HCT116 (cell line): ENCODE measurements around the gene FRY. TPM values are rescaled to one million over a fixed set of nuclear protein-coding genes. Genes with fewer than 3 reads are reported as not detected.

ENCODE experiments used
- ATAC-seq: fragments of 200-7000 bp; cut with Tn5 transposase; 2 replicates; pipeline ENCODE4 v1.9.1; 2020; ENCODE audit warnings: mild to moderate bottlenecking, moderate library complexity
- BruUV-seq: library from RNA; stranded (reverse); fragments of 400-500 nt; replicated peaks from 2 replicates; lab custom pipeline; 2021; lab: Mats Ljungman, UMichigan
- CTCF ChIA-PET: fragments of 300-600 bp; sonication (Branson Sonifier 250); formaldehyde crosslinking; loops from one replicate; lab custom pipeline; 2021; ENCODE audit warnings: antibody characterized with exemption; lab: Charles Lee
- POLR2A ChIA-PET: fragments of 300-600, 350-600 bp; sonication (Branson Sonifier 250); formaldehyde crosslinking; loops from one replicate; lab custom pipeline; 2021; ENCODE audit warnings: antibody characterized with exemption; lab: Charles Lee
- RAD21 ChIA-PET, 2 experiments: fragments of 300-600 bp; sonication (Branson Sonifier 250); formaldehyde crosslinking; loops; one replicate each; lab custom pipeline; 2023; ENCODE audit warnings: low total read pairs in 2 of 2; ENCODE audit not compliant: uncharacterized antibody in 2 of 2, unreplicated experiment in 2 of 2, low non-redundant PET in 1 of 2; lab: Charles Lee
- DNase-seq: peaks from one replicate; pipeline ENCODE4 v3.0.0-alpha.2; 2010; ENCODE audit warnings: low read depth, low spot score
- H2AFZ ChIP-seq: fragments of 200-600 bp; shearing (Covaris generic), sonication (generic); 2 replicates; pipeline ENCODE4 v1.6.1; 2017; ENCODE audit warnings: low read depth, mixed run types, mixed read lengths, antibody characterized with exemption, low read length; ENCODE audit not compliant: poor library complexity, severe bottlenecking
- H3K27ac ChIP-seq: 2 replicates; pipeline ENCODE4 v1.5.1; 2012; ENCODE audit warnings: low read depth, low read length
- H3K27me3 ChIP-seq: fragments of 200-600 bp; sonication (generic); 2 replicates; pipeline ENCODE4 v1.6.1; 2016; ENCODE audit warnings: mixed run types, low read length, mixed read lengths; ENCODE audit not compliant: insufficient read depth
- H3K36me3 ChIP-seq, 2 experiments: fragments of 200-500 bp in 1 of 2; fragments of 200-600 bp in 1 of 2; sonication (Bioruptor generic) in 1 of 2; sonication (generic) in 1 of 2; 2 replicates each; pipeline versions ENCODE4 v1.5.1 to v1.6.1; 2014 to 2016; ENCODE audit warnings: low read length in 2 of 2, inconsistent platforms in 1 of 2, mixed read lengths in 1 of 2, mixed run types in 1 of 2; ENCODE audit not compliant: insufficient read depth in 2 of 2, control insufficient read depth in 1 of 2
- H3K4me1 ChIP-seq, 2 experiments: fragments of 200-600 bp in 1 of 2; sonication (generic) in 1 of 2; 2 replicates each; pipeline versions ENCODE4 v1.5.1 to v1.6.1; 2012 to 2017; ENCODE audit warnings: low read length in 2 of 2, inconsistent platforms in 1 of 2, mild to moderate bottlenecking in 1 of 2, mixed read lengths in 1 of 2, mixed run types in 1 of 2, moderate library complexity in 1 of 2; ENCODE audit not compliant: insufficient read depth in 2 of 2, control insufficient read depth in 1 of 2
- H3K4me2 ChIP-seq: fragments of 200-600 bp; sonication (generic); 2 replicates; pipeline ENCODE4 v1.6.1; 2017; ENCODE audit warnings: mixed run types, low read length, mixed read lengths
- H3K4me3 ChIP-seq, 2 experiments: fragments of 200-600 bp in 1 of 2; sonication (generic) in 1 of 2; replicated peaks in 1 of 2; 2 replicates each; pipeline ENCODE4 v1.5.1; 2011 to 2016; ENCODE audit warnings: low read length in 2 of 2, control low read depth in 1 of 2, low read depth in 1 of 2, mild to moderate bottlenecking in 1 of 2, mixed read lengths in 1 of 2, mixed run types in 1 of 2
- H3K79me2 ChIP-seq: fragments of 200-600 bp; sonication (generic); 2 replicates; pipeline ENCODE4 v1.6.1; 2017; ENCODE audit warnings: mild to moderate bottlenecking, mixed run types, low read length, moderate library complexity, mixed read lengths; ENCODE audit not compliant: insufficient read depth
- H3K9ac ChIP-seq: fragments of 200-600 bp; sonication (generic); 2 replicates; pipeline ENCODE4 v1.6.1; 2016; ENCODE audit warnings: low read length, mixed read lengths
- H3K9me2 ChIP-seq: fragments of 200-600 bp; sonication (generic), shearing (Covaris generic); 2 replicates; pipeline ENCODE4 v1.6.1; 2017; ENCODE audit warnings: mixed run types, mild to moderate bottlenecking, moderate library complexity; ENCODE audit not compliant: insufficient read depth
- H3K9me3 ChIP-seq, 2 experiments: fragments of 200-500 bp in 1 of 2; fragments of 200-600 bp in 1 of 2; sonication (Bioruptor generic) in 1 of 2; sonication (generic) in 1 of 2; 2 replicates each; pipeline ENCODE4 v1.6.1; 2014 to 2017; ENCODE audit warnings: low read length in 2 of 2, mixed read lengths in 2 of 2, inconsistent platforms in 1 of 2, low read depth in 1 of 2, mild to moderate bottlenecking in 1 of 2, mixed run types in 1 of 2, moderate library complexity in 1 of 2; ENCODE audit not compliant: control insufficient read depth in 1 of 2, insufficient read depth in 1 of 2
- H4K20me1 ChIP-seq: fragments of 200-600 bp; sonication (generic), shearing (Covaris generic); 2 replicates; pipeline ENCODE4 v1.6.1; 2017; ENCODE audit warnings: mixed run types, mild to moderate bottlenecking, moderate library complexity; ENCODE audit not compliant: insufficient read depth
- EGR1 ChIP-seq: IDR thresholded peaks from 2 replicates; pipeline ENCODE4 v1.6.1; 2012; ENCODE audit warnings: low read depth
- EZH2 ChIP-seq: fragments of 200-600 bp; sonication (generic); IDR thresholded peaks from 2 replicates; pipeline ENCODE4 v1.6.1; 2017; ENCODE audit warnings: antibody characterized with exemption, mixed run types
- EZH2phosphoT487 ChIP-seq: fragments of 200-600 bp; IDR thresholded peaks from 2 replicates; pipeline ENCODE4 v1.6.1; 2018; ENCODE audit warnings: antibody characterized with exemption, borderline replicate concordance
- FOSL1 ChIP-seq: IDR thresholded peaks from 2 replicates; pipeline ENCODE4 v1.6.1; 2012; ENCODE audit warnings: low read depth
- JUND ChIP-seq: IDR thresholded peaks from 2 replicates; pipeline ENCODE4 v1.6.1; 2012
- POLR2A ChIP-seq: IDR thresholded peaks from 2 replicates; pipeline ENCODE4 v1.7.0; 2011; ENCODE audit warnings: borderline replicate concordance; ENCODE audit not compliant: insufficient read depth, insufficient read length; ENCODE audit errors: extremely low read depth
- RAD21 ChIP-seq: IDR thresholded peaks from 2 replicates; pipeline ENCODE4 v1.6.1; 2012; ENCODE audit warnings: low read depth, mild to moderate bottlenecking
- SP1 ChIP-seq: IDR thresholded peaks from 2 replicates; pipeline ENCODE4 v1.6.1; 2012; ENCODE audit warnings: low read depth
- SRF ChIP-seq: IDR thresholded peaks from 2 replicates; pipeline ENCODE4 v1.6.1; 2012; ENCODE audit warnings: low read depth
- ZNF274 ChIP-seq: fragments of 200-500 bp; sonication (Bioruptor generic); IDR thresholded peaks from 2 replicates; pipeline ENCODE4 v1.6.1; 2014; ENCODE audit warnings: mild to moderate bottlenecking, low read depth, low read length, inconsistent platforms
- intact Hi-C: fragments of 100-400 bp; cut with micrococcal nuclease; formaldehyde crosslinking; loops from 2 replicates; pipeline ENCODE4 v1.10.0; 2022
- total RNA-seq: library from RNA; stranded (reverse); gene quantifications from one replicate; pipeline ENCODE4 v1.2.1, GENCODE V29; 2021; ENCODE audit not compliant: unreplicated experiment
- TF ChIP-seq, protein P1 (sequence below): IDR thresholded peaks from 2 replicates; pipeline ENCODE4 v1.6.1; 2012
- TF ChIP-seq, protein P2 (sequence below): IDR thresholded peaks from 2 replicates; pipeline ENCODE4 v1.6.1; 2011; ENCODE audit warnings: mild to moderate bottlenecking, low read length, moderate library complexity; ENCODE audit not compliant: insufficient replicate concordance; ENCODE audit errors: extremely low read depth
- TF ChIP-seq, protein P3 (sequence below): IDR thresholded peaks from 2 replicates; pipeline ENCODE4 v1.6.1; 2012; ENCODE audit warnings: low read depth

Gene FRY
- total RNA-seq, 1 experiment from 2014 or later = 1.4 TPM

DNA sequence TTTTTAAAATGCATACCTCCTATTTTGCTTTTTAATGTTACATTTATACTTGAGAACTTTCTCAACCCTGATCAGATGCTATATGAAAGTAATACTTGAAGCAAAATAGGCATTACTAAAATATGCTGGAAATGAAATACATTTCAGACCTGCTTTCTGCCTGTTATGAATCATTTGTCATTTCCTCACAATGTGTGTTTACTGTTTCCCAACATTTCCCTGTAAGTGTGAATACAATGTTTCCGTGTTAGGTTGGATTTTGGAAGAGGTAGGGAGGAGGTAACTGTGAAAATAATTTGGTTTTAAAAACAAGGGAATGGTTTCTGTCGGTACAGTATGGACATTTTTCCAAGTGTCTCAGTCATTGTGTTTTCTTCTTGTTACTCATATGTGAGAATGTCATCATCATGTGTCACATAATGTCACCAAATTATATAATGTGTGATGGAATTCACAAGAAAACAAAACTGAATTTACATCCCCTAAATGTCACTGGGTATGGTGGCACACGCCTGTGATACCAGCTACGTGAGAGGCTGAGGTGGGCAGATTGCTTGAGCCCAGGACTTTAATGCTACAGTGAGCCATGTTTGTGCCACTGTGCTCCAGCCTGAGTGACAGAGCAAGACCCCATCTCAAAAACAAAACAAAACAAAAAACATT is 240.6 kb downstream of the FRY start:
- ChIA-PET CTCF (no interaction called here), POLR2A (no interaction called here), RAD21 (no interaction called here)
- H4K20me1 ChIP-seq = no peaks in the 10 kb centered on the region
- no peaks in the 10 kb centered on the region for H3K9me2 ChIP-seq
- BruUV-seq = no TSS peak
- TF ChIP-seq, protein P1, sequence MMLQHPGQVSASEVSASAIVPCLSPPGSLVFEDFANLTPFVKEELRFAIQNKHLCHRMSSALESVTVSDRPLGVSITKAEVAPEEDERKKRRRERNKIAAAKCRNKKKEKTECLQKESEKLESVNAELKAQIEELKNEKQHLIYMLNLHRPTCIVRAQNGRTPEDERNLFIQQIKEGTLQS = no peak
- intact Hi-C loops = no loop called here
- no peak overlapping the region for H3K27ac ChIP-seq
- no peak overlapping the region for H3K9ac ChIP-seq
- H3K4me2 ChIP-seq = no peak overlapping the region
- no peak overlapping the region for H3K4me3 ChIP-seq
- ATAC-seq = no peak
- no peaks in the 10 kb centered on the region for H3K27me3 ChIP-seq
- H3K9me3 ChIP-seq = no peaks in the 10 kb centered on the region
- no peaks in the 10 kb centered on the region for H3K36me3 ChIP-seq
- H3K79me2 ChIP-seq = no peaks in the 10 kb centered on the region
- H3K4me1 ChIP-seq = peaks cover 0 to 9% of the 10 kb centered on the region in 2 experiments; a peak in 1 of 4 replicates
- H2AFZ ChIP-seq = no peak overlapping the region
- DNase-seq = no peak

DNA sequence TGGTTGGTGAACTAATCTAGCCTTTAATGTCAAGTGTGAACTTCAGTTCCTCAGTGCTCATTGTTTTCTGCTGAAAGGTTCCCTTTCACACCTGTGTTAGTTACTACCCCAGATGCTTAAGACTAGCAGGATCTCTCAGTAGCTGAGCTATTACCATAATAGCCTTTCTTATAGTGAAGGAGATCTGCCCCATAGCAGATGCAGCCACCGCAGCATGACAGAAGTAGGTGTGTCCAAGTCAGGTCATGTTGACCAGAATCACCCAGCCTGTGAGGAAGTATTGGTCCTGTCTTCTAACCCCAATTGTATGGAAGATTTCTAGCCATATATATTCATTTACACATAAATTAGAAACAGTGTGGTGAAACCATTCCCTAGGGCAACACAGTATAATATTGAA is 246.3 kb downstream of the FRY start:
- ATAC-seq = no peak
- Histone ChIP-seq H4K20me1 (no peaks in the 10 kb centered on the region), H3K27me3 (no peaks in the 10 kb centered on the region), H3K27ac (no peak overlapping the region), H3K4me3 (no peak overlapping the region), H3K4me1 (no peaks in the 10 kb centered on the region), H3K4me2 (no peak overlapping the region), H3K79me2 (no peaks in the 10 kb centered on the region), H3K9ac (no peak overlapping the region), H2AFZ (no peak overlapping the region), H3K9me2 (no peaks in the 10 kb centered on the region; the same call in 1 of the 2 replicates), H3K9me3 (no peaks in the 10 kb centered on the region), H3K36me3 (no peaks in the 10 kb centered on the region)
- RAD21 ChIA-PET = no interaction called here
- BruUV-seq = no TSS peak
- POLR2A ChIA-PET = no interaction called here
- TF ChIP-seq FOSL1 (no peak), EZH2phosphoT487 (no peak), JUND (no peak), ZNF274 (no peak), POLR2A (no peak), SRF (no peak), EGR1 (no peak), EZH2 (no peak), SP1 (no peak), RAD21 (no peak)
- TF ChIP-seq, protein P2, sequence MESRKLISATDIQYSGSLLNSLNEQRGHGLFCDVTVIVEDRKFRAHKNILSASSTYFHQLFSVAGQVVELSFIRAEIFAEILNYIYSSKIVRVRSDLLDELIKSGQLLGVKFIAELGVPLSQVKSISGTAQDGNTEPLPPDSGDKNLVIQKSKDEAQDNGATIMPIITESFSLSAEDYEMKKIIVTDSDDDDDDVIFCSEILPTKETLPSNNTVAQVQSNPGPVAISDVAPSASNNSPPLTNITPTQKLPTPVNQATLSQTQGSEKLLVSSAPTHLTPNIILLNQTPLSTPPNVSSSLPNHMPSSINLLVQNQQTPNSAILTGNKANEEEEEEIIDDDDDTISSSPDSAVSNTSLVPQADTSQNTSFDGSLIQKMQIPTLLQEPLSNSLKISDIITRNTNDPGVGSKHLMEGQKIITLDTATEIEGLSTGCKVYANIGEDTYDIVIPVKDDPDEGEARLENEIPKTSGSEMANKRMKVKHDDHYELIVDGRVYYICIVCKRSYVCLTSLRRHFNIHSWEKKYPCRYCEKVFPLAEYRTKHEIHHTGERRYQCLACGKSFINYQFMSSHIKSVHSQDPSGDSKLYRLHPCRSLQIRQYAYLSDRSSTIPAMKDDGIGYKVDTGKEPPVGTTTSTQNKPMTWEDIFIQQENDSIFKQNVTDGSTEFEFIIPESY = no peak
- TF ChIP-seq, protein P3, sequence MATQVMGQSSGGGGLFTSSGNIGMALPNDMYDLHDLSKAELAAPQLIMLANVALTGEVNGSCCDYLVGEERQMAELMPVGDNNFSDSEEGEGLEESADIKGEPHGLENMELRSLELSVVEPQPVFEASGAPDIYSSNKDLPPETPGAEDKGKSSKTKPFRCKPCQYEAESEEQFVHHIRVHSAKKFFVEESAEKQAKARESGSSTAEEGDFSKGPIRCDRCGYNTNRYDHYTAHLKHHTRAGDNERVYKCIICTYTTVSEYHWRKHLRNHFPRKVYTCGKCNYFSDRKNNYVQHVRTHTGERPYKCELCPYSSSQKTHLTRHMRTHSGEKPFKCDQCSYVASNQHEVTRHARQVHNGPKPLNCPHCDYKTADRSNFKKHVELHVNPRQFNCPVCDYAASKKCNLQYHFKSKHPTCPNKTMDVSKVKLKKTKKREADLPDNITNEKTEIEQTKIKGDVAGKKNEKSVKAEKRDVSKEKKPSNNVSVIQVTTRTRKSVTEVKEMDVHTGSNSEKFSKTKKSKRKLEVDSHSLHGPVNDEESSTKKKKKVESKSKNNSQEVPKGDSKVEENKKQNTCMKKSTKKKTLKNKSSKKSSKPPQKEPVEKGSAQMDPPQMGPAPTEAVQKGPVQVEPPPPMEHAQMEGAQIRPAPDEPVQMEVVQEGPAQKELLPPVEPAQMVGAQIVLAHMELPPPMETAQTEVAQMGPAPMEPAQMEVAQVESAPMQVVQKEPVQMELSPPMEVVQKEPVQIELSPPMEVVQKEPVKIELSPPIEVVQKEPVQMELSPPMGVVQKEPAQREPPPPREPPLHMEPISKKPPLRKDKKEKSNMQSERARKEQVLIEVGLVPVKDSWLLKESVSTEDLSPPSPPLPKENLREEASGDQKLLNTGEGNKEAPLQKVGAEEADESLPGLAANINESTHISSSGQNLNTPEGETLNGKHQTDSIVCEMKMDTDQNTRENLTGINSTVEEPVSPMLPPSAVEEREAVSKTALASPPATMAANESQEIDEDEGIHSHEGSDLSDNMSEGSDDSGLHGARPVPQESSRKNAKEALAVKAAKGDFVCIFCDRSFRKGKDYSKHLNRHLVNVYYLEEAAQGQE = no peak
- intact Hi-C loops = no loop called here
- CTCF ChIA-PET = interaction anchor here (0.8 to 0.9 kb wide), 2 partner anchors 9 to 113 kb away, joined by 3 read pairs; no protein-coding TSS in a partner anchor
- no peak for DNase-seq
